Measurements from ENCODE around the gene ARID1A.

GRCh38 chr1:26727476-26727875 lies 31.7 kb downstream of the ARID1A start:
- no peak for TF ChIP-seq CTCF (optimal IDR thresholded peaks at IDR 0.05 in 1 of 3, IDR thresholded peaks at IDR 0.05 in 1 of 3, conservative IDR thresholded peaks at IDR 0.05 in 1 of 3; ENCODE audit: extremely low read depth in 1 of 3, insufficient read depth in 2 of 3, low read length in 3 of 3)
- TF ChIP-seq EZH2 (IDR thresholded peaks at IDR 0.05; ENCODE audit: low read length): no peak

Data from keratinocyte (primary cell).